Hematopoietic multipotent progenitor cell (in vitro differentiated cells): ENCODE data around the gene PTS. TPM values are rescaled to one million over a fixed set of nuclear protein-coding genes. Genes with fewer than 3 reads are reported as not detected.

Source experiments
- DNase-seq, 3 donors: peaks; one replicate each; pipeline ENCODE4 v3.0.0-alpha.2; 2011 to 2015; ENCODE audit warnings: low read depth in 2 of 3, low spot score in 2 of 3
- total RNA-seq: library from RNA; depleted of rRNA; stranded (reverse); fragments of >200 nt; gene quantifications from one replicate; pipeline ENCODE4 v1.2.3, GENCODE V29; 2012

Gene PTS
- total RNA-seq, 1 donor: 18.9 TPM

GRCh38 chr11:112221274-112221835 lies 4.9 kb upstream of the PTS start:
- DNase-seq: no peak

GRCh38 chr11:112222303-112222702 lies 3.9 kb upstream of the PTS start:
- no peak for DNase-seq

- DNase-seq: no peak
Observed at GRCh38 chr11:112223121-112223520, 3.1 kb upstream of the PTS start.

- DNase-seq: no peak
Observed at GRCh38 chr11:112223754-112224532, 2.3 kb upstream of the PTS start.

GRCh38 chr11:112225753-112226061 lies 521 bp upstream of the PTS start:
- no peak for DNase-seq

GRCh38 chr11:112226831-112227401 lies 688 bp downstream of the PTS start:
- peak in 1 of 3 donors; percentile 5 for DNase-seq

GRCh38 chr11:112227471-112227870 lies 1.2 kb downstream of the PTS start:
- DNase-seq: no peak

- DNase-seq: no peak
Observed at GRCh38 chr11:112228706-112229105, 2.5 kb downstream of the PTS start.

GRCh38 chr11:112229159-112229558 lies 2.9 kb downstream of the PTS start:
- no peak for DNase-seq

GRCh38 chr11:112229746-112230433 lies 3.7 kb downstream of the PTS start:
- no peak for DNase-seq

- no peak for DNase-seq
Observed at GRCh38 chr11:112231952-112232351, 5.7 kb downstream of the PTS start.

GRCh38 chr11:112235750-112236390 lies 9.6 kb downstream of the PTS start:
- DNase-seq: no peak

- DNase-seq: no peak
Observed at GRCh38 chr11:112237451-112237850, 11.2 kb downstream of the PTS start.

- no peak for DNase-seq
Observed at GRCh38 chr11:112238041-112238440, 11.8 kb downstream of the PTS start.

- DNase-seq: no peak
Observed at GRCh38 chr11:112241486-112241885, 15.3 kb downstream of the PTS start.

GRCh38 chr11:112247201-112247600 lies 21.0 kb downstream of the PTS start:
- no peak for DNase-seq

- DNase-seq: no peak
Observed at GRCh38 chr11:112248201-112248600, 22.0 kb downstream of the PTS start.

- no peak for DNase-seq
Observed at GRCh38 chr11:112249871-112250610, 23.8 kb downstream of the PTS start.

GRCh38 chr11:112253605-112254242 lies 27.5 kb downstream of the PTS start:
- no peak for DNase-seq
